Pulmonary artery endothelial cell (primary cell): ENCODE data around the gene ACOT4. TPM values are rescaled to one million over a fixed set of nuclear protein-coding genes. Genes with fewer than 3 reads are reported as not detected.
"Not testable (repeated sequence)": the region's sequence is repeated elsewhere in the genome, so short reads cannot be mapped to it uniquely, and the experiment has no call there.

Source experiments
- DNase-seq: peaks from one replicate; pipeline ENCODE4 v3.0.0-alpha.2; 2011; ENCODE audit warnings: low read depth, low spot score
- total RNA-seq: library from RNA; depleted of rRNA; stranded (reverse); fragments of >200 nt; gene quantifications from 2 replicates; pipeline ENCODE4 v1.2.3, GENCODE V29; 2014

Gene ACOT4, protein sequence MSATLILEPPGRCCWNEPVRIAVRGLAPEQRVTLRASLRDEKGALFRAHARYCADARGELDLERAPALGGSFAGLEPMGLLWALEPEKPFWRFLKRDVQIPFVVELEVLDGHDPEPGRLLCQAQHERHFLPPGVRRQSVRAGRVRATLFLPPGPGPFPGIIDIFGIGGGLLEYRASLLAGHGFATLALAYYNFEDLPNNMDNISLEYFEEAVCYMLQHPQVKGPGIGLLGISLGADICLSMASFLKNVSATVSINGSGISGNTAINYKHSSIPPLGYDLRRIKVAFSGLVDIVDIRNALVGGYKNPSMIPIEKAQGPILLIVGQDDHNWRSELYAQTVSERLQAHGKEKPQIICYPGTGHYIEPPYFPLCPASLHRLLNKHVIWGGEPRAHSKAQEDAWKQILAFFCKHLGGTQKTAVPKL
- total RNA-seq: 0.46 and 1.5 TPM in 2 replicates

DNA sequence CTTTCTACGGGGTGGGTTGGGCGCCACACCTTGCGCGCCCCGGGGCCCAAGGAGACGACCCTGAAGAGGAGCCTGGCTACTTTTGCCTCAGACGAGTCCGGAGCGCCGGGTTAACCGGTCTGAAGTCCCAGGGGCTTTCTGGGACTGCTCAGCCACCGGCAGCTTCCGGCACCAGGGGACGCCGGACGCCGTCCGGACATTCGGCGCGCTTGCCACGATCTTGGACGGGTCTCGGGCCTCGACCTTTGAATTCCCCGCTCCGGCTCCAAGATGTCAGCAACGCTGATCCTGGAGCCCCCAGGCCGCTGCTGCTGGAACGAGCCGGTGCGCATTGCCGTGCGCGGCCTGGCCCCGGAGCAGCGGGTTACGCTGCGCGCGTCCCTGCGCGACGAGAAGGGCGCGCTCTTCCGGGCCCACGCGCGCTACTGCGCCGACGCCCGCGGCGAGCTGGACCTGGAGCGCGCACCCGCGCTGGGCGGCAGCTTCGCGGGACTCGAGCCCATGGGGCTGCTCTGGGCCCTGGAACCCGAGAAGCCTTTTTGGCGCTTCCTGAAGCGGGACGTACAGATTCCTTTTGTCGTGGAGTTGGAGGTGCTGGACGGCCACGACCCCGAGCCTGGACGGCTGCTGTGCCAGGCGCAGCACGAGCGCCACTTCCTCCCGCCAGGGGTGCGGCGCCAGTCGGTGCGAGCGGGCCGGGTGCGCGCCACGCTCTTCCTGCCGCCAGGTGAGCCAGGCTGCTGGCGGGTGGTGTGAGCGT lies at the start of gene ACOT4:
Gene ACOT4, plus strand, starts transcription at position 184 of the 760 bp plus-strand sequence. Its CDS starts 87 bp downstream, at position 271.
- no peak for DNase-seq

GRCh38 chr14:73542961-73543360 lies 48.7 kb upstream of the ACOT4 start:
- DNase-seq: not testable (repeated sequence)

- not testable (repeated sequence) for DNase-seq
Observed at GRCh38 chr14:73545353-73545752, 46.3 kb upstream of the ACOT4 start.

DNA sequence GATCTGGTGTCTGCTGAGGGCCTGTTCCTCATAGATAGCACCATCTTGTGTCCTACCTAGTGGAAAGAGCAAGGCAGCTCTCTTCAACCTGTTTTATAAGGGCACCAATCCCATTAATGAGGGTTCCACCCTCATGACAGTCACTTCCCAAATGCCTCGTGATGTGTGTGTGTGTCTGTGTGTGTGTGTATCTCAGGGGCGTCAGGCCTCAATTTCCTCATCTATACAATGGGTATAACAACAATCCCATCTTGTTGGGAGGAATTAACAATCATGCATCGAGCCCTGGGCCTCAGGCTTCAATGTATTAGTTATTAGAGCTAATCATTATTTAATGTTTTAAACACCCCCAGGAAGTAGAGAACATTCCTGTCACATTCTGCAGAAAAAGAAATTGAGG lies 42.6 kb upstream of the ACOT4 start:
- DNase-seq: not testable (repeated sequence)

DNA sequence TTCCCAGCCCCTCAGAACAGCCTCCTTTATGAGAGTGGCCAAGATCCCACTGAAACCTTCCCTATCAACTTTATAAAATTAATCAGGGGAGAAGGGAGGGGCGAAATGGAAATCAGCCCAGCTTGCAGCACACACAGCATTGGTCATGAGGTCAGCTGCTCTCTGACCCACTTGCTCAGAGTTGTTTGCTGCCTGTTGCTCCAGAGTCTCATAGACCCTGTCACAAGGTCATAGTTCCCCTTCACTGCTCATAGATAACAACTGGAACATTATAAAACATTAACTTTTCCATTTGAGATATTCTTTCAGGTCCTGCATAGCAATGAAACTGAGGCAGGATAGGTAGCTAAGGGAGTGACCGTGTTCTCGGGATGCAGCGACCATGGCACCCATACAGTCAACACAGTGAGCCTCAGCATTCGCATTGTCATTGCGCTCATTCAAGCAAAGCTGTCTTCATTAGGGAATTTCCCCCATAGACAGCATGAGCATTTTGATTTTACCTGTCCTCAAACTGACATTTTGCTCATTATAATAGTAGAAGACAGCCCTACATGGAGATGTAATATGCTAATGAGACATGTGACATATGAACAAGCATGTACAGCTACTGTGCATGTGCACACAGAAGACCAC lies 41.7 kb upstream of the ACOT4 start:
- not testable (repeated sequence) for DNase-seq

DNA sequence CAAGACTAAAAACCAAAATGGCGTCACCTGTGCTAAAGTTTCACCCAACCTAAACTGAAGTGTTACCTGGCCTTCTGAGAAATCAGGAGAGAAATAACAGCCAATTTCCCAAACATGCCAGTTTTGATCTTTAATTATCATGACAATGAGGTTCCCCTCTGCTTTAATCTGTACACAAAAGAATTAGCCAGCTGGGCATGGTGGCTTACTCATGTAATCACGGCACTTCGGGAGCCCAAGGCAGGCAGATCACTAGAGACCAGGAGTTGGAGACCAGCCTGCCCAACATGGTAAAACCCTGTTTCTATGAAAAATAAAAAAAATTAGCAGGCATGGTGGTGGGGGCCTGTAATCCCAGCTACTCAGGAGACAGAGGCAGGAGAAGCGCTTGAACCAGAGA lies 37.8 kb upstream of the ACOT4 start:
- DNase-seq: no peak

DNA sequence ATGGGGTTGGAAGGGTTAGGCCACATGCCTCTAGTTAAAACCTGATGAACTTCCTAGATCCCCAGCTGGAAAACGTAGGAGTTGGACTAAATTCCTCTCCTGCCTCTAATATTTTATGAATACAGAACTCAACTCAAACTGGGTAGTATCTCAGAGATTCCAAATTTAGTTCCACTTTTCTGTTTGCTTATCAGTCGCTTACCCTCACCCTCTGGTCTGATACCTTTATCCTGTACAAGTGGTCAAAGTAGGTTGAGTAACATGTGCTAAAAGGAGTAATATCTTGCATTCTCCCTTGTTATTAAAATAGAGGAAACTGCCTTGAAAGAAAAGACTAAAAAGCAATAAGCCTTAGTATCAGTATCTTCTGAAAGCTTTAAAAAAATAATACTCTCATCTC lies 34.5 kb upstream of the ACOT4 start:
- not testable (repeated sequence) for DNase-seq

DNA sequence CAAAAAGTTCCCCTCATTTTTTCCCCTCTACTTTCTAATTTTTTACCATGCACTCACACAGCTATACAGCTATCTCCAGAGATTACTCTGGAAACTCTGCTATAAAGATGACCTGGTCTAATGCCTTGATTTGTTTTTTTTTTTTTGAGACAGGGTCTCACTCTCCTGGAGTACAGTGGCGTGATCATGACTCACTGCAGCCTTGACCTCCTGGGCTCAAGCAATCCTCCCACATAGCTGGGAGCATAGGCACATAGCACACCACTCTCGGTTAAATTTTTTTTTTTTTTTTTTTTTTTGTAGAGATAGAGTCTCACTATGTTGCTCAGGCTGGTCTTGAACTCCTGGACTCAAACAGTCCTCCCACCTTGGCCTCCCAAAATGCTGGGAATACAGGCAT lies 33.4 kb upstream of the ACOT4 start:
- not testable (repeated sequence) for DNase-seq

DNA sequence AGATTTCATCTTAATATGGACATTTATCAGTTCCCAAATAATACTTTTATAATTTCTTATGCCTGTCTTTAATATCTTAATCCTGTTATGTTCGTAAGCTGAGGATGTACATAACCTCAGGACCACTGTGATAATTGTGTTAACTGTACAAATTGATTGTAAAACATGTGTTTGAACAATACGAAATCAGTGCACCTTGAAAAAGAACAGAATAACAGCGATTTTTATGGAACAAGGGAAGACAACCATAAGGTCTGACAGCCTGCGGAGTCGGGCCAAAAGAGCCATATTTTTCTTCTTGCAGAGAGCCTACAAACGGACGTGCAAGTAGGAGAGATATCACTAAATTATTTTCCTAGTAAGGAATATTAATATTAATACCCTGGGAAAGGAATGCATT lies 29.4 kb upstream of the ACOT4 start:
- not testable (repeated sequence) for DNase-seq

- DNase-seq: not testable (repeated sequence)
Observed at GRCh38 chr14:73562696-73563095, 29.0 kb upstream of the ACOT4 start.

GRCh38 chr14:73566431-73566830 lies 25.2 kb upstream of the ACOT4 start:
- not testable (repeated sequence) for DNase-seq

- not testable (repeated sequence) for DNase-seq
Observed at GRCh38 chr14:73566935-73567334, 24.7 kb upstream of the ACOT4 start.

DNA sequence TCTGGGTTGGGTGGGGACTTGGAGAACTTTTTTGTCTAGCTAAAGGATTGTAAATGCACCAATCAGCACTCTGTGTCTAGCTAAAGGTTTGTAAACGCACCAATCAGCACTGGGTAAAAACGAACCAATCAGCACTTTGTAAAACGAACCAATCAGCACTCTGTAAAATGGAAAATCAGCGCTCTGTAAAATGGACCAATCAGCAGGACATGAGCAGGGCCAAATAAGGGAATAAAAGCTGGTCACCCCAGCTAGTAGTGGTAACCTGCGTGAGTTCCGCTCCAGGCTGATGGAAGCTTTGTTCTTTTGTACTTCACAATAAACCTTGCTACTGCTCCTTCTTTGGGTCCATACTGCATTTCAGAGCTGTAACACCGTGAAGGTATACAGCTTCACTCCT lies 24.3 kb upstream of the ACOT4 start:
- no peak for DNase-seq

DNA sequence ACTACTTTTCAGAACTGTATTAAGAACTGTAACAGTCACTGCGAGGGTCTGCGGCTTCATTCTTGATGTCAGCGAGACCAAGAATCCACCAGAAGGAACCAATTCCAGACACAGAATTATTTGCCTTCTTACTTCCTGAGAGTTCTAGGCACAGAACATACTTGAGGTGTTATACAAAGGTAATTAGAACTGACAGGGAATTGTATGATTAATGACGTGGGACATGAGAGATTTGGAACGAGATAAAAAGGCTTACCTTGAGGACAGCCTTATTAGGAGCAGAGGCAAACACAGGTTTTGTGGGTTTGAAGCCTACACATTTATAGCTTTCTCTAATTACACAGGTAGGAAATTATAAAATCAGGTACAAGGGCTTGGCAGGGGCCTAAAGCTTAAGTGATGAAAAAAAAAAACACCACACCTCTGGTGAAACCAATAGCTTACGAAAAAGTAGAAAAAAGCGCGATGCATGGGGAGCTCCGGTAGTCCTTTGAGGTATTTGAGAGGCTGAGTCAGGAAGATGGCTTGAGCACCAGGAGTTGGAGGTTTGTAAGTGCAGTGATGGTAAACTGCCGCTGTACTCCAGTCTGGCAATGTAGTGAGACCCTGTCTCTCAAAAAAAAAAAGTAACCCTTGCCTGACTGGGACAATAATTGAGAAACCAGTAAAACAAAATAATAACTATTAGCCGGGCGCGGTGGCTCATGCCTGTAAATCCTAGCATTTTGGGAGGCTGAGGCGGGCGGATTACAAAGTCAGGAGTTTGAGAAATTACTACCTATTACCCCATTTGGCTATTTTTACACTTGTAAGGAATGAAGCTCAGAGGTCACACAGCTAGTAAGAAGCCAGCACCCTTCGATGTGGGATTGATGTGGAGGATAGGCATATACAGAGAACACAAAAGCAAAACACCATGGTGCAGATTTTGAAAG lies 23.5 kb upstream of the ACOT4 start:
- no peak for DNase-seq

DNA sequence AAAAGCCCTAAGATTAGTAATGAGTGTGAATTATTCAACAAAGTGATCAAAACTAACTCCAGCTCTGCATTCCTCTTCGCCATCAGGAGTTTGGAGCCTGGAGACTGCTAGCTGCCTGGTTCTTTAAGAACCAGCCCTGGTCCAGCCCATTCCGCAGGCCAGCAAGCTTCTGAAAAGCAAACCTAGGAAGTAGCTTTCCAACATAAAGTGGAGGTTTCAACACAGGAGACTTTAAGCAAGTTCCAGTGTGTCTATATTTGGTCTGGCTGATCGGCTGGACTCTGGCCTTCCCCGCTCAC lies 22.8 kb upstream of the ACOT4 start:
- DNase-seq: not testable (repeated sequence)

GRCh38 chr14:73569185-73569958 lies 22.3 kb upstream of the ACOT4 start, which contains the start of gene ACOT2:
Gene ACOT2, plus strand, starts transcription at chr14:73569213. Its CDS starts 28 bp downstream, at chr14:73569241.
- DNase-seq: peak; percentile 62

GRCh38 chr14:73570913-73571312 lies 20.8 kb upstream of the ACOT4 start:
- not testable (repeated sequence) for DNase-seq

- not testable (repeated sequence) for DNase-seq
Observed at GRCh38 chr14:73573034-73573433, 18.6 kb upstream of the ACOT4 start.

DNA sequence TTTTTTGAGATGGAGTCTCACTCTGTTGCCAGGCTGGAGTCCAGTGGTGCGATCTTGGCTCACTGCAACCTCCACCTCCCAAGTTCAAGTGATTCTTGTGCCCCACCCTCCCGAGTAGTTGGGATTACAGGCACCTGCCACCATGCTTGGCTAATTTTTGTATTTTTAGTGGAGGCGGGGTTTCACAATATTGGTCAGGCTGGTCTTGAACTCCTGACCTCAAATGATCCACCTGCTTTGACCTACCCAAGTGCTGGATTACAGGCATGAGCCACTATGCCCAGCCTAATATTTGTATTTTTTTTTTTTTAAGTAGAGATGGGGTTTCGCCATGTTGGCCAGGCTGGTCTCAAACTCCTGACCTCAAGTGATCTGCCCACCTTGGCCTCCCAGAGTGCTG lies 17.9 kb upstream of the ACOT4 start:
- not testable (repeated sequence) for DNase-seq

DNA sequence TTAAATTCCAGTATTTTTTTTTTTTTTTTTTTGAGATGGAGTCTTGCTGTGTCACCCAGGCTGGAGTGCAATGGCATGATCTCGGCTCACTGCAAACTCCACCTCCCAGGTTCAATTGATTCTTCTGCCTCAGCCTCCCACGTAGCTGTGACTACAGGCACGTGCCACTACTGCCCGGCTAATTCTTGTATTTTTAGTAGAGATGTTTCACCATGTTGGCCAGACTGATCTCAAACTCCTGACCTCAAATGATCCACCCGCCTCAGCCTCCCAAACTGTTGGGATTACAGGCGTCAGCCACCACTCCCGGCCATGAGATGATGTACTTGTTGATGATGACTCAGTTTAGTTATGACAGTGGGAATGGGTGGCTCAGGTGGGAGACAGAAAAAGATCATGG lies 17.4 kb upstream of the ACOT4 start:
- DNase-seq: not testable (repeated sequence)
